GM21423 (cell line): ENCODE data around the gene DIDO1.
"Not testable (repeated sequence)": the region's sequence is repeated elsewhere in the genome, so short reads cannot be mapped to it uniquely, and the experiment has no call there.

ENCODE experiments used
- ATAC-seq: cut with Tn5 transposase; IDR thresholded peaks from one replicate; pipeline ENCODE4 v1.9.1; 2021; ENCODE audit warnings: mild to moderate bottlenecking, moderate library complexity; ENCODE audit not compliant: unreplicated experiment

DIDO1 gene

GRCh38 chr20:62929051-62929538 lies 2.8 kb upstream of the DIDO1 start:
- ATAC-seq: no peak

- ATAC-seq: no peak
Measured at GRCh38 chr20:62928246-62928939, 2.1 kb upstream of the DIDO1 start.

GRCh38 chr20:62927128-62927705 lies 912 bp upstream of the DIDO1 start:
- ATAC-seq: no peak

- no peak for ATAC-seq
Measured at GRCh38 chr20:62925420-62926228, 681 bp downstream of the DIDO1 start.

GRCh38 chr20:62925076-62925419 lies 1.3 kb downstream of the DIDO1 start:
- ATAC-seq: no peak

- no peak for ATAC-seq
Measured at GRCh38 chr20:62924442-62925075, 1.7 kb downstream of the DIDO1 start.

GRCh38 chr20:62923669-62924441 lies 2.5 kb downstream of the DIDO1 start:
- ATAC-seq: no peak

GRCh38 chr20:62923059-62923668 lies 3.1 kb downstream of the DIDO1 start:
- not testable (repeated sequence) for ATAC-seq

GRCh38 chr20:62922451-62922921 lies 3.8 kb downstream of the DIDO1 start:
- ATAC-seq: no peak

- ATAC-seq: no peak
Measured at GRCh38 chr20:62921119-62921687, 5.1 kb downstream of the DIDO1 start.

- ATAC-seq: no peak
Measured at GRCh38 chr20:62920039-62920645, 6.2 kb downstream of the DIDO1 start.

- no peak for ATAC-seq
Measured at GRCh38 chr20:62918831-62919230, 7.5 kb downstream of the DIDO1 start.

- no peak for ATAC-seq
Measured at GRCh38 chr20:62918147-62918546, 8.2 kb downstream of the DIDO1 start.

GRCh38 chr20:62917720-62918119 lies 8.6 kb downstream of the DIDO1 start:
- no peak for ATAC-seq

GRCh38 chr20:62916703-62917476 lies 9.4 kb downstream of the DIDO1 start:
- no peak for ATAC-seq

- no peak for ATAC-seq
Measured at GRCh38 chr20:62914970-62915457, 11.3 kb downstream of the DIDO1 start.

GRCh38 chr20:62914436-62914835 lies 11.9 kb downstream of the DIDO1 start:
- no peak for ATAC-seq

- ATAC-seq: no peak
Measured at GRCh38 chr20:62913043-62913630, 13.2 kb downstream of the DIDO1 start.
